Measurements from ENCODE around the gene ASIP.

DNA sequence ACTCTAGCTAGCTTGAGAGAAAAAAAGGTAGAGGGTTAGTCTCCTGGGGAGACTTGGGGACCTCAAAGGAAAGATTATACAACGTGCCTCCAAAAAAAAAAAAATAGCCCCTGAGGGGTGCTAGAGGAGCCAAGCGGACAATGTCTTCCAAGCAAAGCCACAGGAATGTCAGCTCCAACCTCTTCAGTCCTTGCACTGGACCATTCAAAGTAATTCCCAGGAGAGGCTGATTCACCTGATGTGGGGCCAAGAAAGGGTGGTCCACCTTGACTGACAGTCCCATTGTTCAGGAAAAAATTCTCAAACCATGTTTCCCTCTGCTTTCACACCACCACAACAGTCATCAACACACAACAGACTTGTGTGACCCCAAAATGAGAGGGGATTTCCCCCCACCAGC lies 30.7 kb downstream of the ASIP start:
- TF ChIP-seq POLR2AphosphoS5 (IDR thresholded peaks at IDR 0.05; ENCODE audit: low read depth, low read length) (no peak), POLR2A (IDR thresholded peaks at IDR 0.05; ENCODE audit: low read depth, low read length) (no peak), PAX5 (IDR thresholded peaks at IDR 0.05; ENCODE audit: insufficient read depth, low read length, severe bottlenecking) (no peak), SPI1 (IDR thresholded peaks at IDR 0.05; ENCODE audit: low read depth, low read length) (no peak), POU2F2 (IDR thresholded peaks at IDR 0.05; ENCODE audit: low read depth, low read length) (no peak), TAF1 (IDR thresholded peaks at IDR 0.05; ENCODE audit: low read depth, low read length) (no peak)

All from GM12891 (cell line).